ENCODE measurements around the gene PUS7.

DNA sequence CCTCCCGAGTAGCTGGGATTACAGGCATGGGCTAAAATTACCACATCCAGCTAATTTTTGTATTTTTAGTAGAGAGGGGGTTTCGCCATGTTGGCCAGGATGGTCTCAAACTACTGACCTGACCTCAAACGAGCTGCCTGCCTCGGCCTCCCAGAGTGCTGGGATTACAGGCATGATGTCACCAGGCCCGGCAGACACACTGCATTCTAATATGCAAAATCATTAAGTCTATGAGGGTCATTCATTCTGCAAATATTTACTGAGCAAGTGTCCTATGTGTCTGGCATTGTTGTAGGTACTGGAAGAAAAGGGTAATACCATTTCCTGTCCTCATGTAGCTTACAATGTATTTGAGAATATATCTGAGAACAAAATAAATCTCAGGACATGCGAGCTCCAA is 2.7 kb downstream of the PUS7 start:
- no peak for TF ChIP-seq POLR2AphosphoS5 (IDR thresholded peaks at IDR 0.05)
- TF ChIP-seq, protein P1, sequence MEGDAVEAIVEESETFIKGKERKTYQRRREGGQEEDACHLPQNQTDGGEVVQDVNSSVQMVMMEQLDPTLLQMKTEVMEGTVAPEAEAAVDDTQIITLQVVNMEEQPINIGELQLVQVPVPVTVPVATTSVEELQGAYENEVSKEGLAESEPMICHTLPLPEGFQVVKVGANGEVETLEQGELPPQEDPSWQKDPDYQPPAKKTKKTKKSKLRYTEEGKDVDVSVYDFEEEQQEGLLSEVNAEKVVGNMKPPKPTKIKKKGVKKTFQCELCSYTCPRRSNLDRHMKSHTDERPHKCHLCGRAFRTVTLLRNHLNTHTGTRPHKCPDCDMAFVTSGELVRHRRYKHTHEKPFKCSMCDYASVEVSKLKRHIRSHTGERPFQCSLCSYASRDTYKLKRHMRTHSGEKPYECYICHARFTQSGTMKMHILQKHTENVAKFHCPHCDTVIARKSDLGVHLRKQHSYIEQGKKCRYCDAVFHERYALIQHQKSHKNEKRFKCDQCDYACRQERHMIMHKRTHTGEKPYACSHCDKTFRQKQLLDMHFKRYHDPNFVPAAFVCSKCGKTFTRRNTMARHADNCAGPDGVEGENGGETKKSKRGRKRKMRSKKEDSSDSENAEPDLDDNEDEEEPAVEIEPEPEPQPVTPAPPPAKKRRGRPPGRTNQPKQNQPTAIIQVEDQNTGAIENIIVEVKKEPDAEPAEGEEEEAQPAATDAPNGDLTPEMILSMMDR (IDR thresholded peaks at IDR 0.05) = no peak
- no peak for TF ChIP-seq POLR2A (IDR thresholded peaks at IDR 0.05)
- TF ChIP-seq EP300 (IDR thresholded peaks at IDR 0.05) = no peak

Data from upper lobe of left lung (tissue), 4 donors.